Ureter (tissue), 1 donor: ENCODE results near the gene B4GALNT1. TPM values are rescaled to one million over a fixed set of nuclear protein-coding genes. Genes with fewer than 3 reads are reported as not detected.
A peak's percentile ranks its signal among the peaks of the same experiment; 100 is the strongest.
"Not testable (repeated sequence)": the region's sequence is repeated elsewhere in the genome, so short reads cannot be mapped to it uniquely, and the experiment has no call there.

Source experiments
- DNase-seq: peaks from one replicate; pipeline ENCODE4 v3.0.0-alpha.2; 2020; ENCODE audit warnings: low spot score
- total RNA-seq: library from RNA; stranded (reverse); gene quantifications from one replicate; pipeline ENCODE4 v1.2.4, GENCODE V29; 2023
- donor health status: DM: yes; HTN: yes; CAD: no.

The B4GALNT1 gene
- total RNA-seq, 1 donor from 2014 or later, result 3.3 TPM

DNA sequence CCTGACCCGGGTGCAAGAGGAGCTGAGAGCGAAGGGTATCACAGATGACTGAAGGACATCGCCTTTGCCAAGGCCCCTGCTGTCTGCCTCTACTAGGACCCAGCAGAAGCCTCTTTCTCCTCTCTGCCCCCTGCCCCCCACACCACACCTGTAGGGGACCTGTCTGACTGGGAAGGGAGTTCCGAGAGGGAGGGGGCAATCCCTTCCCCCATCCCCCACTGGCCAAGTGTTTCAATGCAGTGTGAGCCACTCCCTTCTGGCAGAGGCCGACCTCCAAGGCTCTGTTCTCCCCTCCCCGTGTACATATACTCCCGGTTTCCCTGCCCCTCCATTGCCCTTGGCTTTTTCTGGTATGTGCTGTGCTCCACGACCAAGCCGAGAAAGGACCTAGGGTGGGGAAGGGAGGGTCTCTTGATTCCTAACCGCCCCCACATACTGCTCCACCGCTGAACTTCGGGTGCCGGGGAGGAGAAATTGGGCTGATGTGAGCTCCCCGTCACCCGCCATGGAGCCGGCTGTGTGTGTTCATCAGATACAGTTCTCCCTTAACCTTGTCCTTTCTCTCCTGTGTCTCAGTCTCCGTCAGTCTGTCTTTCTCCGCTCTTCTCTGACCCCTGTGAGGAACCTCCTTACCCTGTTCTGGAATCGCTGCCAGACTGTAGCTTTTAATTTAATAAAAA is 23.8 kb downstream of the B4GALNT1 start:
- no peak for DNase-seq

DNA sequence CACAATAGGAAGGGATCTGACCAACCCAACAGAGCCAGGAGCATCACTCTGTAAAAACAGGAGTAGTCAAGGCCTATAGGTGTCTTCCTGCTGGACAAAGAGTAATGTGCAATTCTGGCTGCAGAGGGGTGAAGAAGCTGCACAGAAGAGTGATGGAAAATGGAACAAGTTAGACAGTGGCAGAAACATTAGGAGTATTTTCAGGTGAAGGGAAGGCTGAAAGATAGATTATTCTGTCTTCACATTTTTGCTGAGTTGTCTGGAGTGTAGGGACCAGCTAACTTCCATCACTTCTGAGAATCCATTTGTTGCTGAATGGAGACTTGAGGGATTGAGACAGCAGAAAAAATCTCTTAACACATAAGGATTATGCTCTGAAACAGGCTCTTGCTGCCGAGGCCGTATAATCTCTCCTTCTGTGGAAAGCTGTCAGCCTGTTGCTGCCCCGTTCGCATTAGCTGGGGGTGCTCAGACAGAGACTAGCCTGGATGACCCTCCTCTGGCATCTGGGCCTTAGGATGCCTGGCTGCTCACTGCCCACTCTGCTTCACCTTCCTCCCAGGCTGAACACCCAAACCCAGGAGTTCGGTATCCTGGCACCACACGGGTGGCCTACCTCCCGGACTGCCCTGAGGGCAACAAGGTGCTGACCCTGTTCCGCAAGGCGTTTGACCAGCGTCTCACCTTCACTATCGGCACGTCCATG is 24.9 kb downstream of the B4GALNT1 start:
- DNase-seq, result no peak

DNA sequence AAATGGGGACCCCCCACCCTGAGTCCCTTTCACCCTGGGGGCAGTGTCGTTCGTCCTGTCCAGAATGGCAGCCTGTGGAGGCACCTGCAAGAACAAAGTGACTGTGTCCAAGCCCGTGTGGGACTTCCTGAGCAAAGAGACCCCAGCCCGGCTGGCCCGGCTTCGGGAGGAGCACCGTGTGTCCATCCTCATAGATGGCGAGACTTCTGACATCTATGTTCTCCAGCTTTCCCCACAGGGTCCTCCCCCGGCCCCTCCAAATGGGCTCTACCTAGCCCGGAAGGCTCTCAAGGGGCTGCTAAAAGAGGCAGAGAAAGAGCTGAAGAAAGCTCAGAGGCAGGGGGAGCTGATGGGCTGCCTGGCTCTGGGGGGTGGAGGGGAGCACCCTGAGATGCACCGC is 26.2 kb downstream of the B4GALNT1 start:
- no peak for DNase-seq

DNA sequence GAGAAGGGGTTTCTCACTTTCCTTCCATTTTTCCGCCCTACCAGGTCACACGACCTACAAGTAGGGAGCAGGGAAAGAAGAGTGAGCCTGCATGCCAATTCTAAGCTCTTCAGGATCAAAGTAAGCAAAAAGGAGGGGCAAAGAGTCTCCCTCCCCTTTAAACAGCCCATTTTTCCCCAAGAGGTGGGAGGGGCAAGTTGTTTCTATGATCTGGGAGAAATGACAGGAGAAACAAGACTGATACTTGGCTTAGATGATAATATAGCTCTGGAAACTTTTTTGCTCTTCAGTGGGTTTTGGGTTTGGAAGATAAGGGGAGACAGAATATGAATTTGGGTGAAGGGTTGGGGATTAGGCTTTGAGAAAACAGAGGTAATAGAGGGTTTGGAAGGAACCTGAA is 26.6 kb downstream of the B4GALNT1 start:
- no peak for DNase-seq

DNA sequence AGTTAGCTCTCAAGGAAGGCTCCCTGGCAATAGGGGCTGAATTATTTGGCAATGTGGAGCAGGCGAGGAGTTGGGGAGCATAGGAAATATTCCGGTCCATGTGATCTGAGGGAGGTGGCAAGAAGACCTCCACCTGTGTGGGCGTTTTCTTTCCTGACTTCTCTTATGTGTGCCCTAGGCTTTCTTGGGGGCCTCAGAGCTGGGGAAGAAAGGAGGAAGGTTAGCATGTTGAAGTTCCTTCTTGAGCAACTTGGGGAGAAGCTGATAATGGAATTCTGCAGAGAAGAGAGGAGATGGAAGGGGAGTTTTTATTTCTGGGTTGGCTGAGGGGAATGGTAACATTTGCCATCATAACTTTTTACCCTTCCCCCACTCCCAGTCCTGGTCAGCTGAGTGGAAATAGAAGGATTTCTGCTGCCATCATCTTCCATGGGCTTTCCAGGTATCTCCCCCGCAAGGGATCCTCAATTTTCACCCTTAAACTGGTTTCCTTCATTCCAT is 27.1 kb downstream of the B4GALNT1 start:
- no peak for DNase-seq

DNA sequence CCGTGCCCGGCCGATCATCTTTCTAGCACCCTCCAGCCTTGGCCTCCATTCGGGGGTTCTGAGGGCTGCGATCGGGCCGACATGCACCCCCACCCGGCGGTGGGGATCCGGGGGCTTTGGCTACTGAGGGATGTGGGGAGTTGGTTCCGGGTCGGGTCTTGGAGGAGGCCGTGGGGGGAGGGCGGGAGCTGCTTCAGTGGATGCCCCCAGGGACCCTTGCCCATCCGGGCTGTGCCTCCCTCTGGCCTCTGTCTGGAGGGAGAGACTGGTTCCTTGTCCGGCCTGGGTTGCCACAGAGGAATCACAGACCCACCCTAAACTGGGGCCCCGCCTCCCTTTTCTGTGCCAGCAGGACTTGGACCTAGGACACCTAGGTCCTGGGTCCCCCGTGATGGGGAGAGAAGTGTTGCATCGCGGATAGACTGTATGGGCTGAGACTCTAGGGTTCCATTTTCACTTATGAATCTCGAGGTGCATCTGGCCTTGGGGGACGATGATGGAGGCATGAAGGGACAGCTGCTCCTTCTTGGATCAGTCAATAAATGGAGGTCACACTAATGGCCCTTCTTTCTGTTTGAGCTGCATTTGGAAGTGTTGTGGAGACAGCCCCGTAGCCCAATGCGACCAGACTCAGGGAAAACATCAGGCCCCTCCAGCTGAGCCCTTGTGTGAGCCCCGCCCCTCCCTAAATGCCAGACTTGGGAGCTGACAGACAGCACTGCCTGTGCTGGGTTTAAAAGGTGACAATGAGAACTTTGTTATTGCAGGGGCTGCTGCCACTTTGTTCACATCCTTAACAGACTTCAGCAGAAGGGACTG is 27.8 kb downstream of the B4GALNT1 start:
- DNase-seq, result no peak

DNA sequence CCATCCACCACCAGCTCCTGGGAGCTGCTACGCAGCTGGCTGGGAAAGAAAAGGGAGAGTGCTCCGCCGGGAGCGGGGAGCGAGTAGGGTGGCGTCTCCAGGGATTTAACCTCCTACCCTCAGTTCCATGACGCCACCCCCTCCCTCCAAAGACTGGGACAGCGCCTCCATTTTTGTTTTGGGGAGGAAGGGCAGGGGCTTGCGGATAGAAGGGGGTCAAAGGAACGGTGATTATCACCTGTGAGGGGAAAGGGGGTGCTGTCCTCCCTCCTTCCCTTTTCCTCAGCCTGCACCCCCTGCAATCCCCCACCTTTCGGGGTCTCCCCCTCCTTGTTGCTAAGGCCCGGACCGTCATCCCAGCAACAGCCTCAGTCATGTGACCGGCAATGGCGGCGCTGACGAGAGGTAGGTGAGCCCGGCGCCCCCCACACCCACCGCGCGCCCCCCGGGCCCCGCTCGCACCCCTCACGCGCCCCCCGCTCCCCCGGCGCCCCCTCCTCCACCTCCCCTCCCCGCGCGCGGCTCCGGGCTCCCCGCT is 28.5 kb downstream of the B4GALNT1 start, which contains the start of gene DTX3:
Gene DTX3 (plus strand): TSS at position 371 of the 538 bp plus-strand sequence. CDS start 1,694 bp downstream, outside the sequence.
- peak; percentile 56 for DNase-seq

DNA sequence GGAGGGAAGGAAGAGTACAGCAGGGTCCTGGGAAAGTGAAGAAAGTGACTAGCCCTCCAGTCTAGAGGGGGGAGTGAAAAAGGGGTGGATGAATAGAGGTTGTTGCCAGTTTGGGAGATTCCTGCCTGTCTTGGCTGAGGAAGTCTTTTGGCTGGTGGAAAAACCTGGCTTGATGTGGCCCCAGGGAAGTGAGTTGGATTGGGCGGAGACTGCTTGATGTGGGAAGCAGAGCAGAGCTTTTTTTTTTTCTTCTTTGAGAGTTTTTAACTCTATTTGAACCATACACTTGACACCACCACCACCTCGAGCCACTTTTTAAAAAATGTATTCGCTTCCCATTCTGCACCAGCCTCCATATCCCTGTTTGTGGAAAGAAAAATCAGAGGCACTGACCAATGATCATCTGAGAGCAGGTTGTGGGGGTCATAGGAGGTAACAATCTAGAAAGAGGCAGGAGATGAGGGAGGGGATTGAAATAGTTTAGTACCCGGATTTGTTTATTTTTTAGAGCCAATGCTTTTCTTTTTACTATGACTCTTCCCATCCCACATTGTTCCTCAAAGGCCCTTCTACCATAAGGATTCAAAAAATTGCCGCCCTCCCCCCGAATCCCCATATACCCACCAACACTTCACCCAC is 29.1 kb downstream of the B4GALNT1 start:
- peak; percentile 68 for DNase-seq

DNA sequence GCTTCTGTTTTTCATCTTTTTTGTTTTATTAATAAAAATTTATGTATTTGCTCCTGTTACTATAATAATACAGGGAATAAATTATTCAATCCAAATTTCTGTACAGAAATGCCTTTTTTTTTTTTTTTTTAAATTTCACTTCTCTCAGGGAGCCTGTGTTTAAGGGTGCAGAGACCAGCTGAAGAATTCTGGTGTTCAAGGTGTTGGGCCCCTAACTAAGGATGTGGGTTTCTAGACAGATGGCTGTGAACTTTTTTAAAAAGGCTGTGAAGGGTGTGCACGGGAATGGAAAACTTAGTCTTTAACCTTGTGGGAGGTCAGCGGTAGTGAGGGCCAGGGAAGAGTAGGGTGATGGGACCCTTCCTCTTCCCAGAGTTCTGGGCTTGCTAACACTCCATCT is 29.7 kb downstream of the B4GALNT1 start:
- no peak for DNase-seq

DNA sequence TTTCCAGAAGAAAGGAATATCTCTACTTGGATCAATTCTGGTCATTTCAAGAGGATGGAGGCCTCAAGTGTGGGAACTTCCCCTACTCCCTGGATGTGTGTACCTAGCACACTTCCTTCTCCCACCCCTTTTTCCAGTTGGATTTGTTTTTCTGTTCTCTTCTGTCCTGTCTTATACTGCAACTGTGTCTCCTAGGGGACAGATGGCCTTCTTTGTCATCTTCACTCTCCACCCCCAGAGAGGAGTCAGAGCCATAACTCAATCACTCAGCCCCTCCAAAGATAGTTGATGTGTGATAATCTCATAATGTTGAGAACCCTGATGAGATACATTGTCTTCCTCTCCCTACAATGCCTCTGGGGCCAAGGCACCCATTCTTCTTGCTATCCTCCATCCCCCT is 30.5 kb downstream of the B4GALNT1 start:
- no peak for DNase-seq

DNA sequence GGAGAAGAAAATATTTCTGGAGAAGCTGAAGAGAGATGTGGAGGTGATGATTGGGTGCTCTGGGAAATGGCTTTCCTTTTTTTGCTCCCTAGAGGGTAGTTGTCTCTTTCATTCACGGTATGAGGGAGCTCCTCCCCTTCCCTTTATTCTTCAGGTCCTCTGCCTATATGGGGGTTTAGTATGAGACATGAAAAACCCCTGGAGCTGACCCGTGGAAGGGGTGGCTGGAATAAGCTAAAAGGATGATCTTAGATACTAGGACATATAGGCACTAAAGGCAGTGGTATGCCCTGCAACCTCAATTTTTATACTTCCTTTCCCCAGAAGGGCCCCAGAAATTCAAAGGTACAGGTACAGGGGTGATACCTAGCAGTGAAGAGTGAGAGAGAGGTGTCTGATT is 32.6 kb downstream of the B4GALNT1 start:
- no peak for DNase-seq

DNA sequence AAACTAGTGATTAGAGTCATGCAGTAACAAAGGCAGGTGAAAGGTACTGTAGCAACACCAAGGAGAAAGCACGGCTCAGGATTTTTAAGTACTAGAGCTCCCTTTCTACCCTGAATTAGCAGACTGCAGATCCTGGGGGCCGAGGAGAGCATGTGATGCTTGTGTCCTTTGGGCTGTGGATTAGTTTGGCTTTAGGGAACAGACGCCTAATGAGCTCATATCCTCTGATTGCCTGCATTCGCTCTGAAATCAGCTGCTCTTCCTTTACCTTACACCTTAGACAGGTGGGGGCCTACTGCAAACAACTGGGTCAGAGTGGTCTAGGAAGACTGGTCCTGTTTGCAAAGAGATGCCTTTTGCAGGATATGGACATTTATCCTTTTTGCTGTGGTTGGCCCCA is 39.8 kb downstream of the B4GALNT1 start:
- DNase-seq, result no peak

DNA sequence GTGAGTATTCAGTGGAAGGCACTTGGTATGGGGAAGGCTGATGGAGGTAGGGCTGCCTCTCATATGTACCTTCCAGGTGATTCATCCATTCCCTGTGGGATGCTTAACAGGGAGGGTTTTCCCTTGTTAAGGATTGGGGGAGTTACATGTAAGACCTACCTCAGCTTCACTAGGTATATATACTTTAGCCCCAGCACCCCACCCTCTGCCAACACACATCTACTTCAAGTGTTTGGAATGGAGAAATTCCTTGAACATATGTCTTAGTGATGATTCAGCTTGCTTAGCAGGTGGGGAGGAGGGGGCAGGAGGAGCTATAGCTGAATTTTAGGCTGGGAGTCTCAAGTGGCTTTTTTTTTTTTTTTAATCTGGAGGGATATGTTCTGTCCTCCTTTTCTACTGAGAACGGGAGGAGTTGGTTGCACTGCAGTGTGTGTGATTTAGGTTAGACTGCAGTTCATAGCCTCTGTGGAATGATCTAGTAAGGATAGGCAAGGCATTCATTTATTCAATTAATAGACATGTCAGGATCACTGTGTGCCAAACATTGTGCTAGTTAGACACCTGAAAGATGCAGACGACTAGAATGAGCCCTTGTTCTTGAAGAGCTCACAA is 40.3 kb downstream of the B4GALNT1 start:
- DNase-seq, result no peak

DNA sequence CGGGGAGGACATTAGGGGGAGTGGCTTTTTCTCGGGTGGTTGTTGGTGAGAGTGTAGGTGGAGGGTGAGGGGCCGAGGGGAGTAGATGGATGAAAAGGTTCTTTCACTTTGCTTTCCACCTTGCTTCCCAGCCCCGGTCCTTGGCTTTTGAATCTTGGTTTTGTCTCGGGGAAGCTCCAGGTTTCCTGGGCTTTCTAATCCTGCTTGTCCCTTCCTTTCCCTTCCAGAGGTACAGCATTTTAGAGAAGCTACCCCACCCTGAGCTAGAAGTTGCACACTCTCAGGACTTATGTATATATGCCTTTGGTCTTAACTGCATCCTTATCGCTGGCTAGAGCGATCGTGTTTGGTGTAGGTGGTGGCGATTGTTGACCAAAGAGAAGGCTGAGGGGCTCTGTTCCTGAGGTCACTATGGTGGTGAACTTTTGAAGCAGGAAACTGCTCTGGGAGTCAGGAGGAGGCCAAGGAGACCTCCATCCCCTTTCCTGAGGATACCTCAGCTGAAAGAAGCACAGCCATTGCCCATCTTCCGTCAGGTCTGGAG is 41.1 kb downstream of the B4GALNT1 start:
- DNase-seq, result no peak

DNA sequence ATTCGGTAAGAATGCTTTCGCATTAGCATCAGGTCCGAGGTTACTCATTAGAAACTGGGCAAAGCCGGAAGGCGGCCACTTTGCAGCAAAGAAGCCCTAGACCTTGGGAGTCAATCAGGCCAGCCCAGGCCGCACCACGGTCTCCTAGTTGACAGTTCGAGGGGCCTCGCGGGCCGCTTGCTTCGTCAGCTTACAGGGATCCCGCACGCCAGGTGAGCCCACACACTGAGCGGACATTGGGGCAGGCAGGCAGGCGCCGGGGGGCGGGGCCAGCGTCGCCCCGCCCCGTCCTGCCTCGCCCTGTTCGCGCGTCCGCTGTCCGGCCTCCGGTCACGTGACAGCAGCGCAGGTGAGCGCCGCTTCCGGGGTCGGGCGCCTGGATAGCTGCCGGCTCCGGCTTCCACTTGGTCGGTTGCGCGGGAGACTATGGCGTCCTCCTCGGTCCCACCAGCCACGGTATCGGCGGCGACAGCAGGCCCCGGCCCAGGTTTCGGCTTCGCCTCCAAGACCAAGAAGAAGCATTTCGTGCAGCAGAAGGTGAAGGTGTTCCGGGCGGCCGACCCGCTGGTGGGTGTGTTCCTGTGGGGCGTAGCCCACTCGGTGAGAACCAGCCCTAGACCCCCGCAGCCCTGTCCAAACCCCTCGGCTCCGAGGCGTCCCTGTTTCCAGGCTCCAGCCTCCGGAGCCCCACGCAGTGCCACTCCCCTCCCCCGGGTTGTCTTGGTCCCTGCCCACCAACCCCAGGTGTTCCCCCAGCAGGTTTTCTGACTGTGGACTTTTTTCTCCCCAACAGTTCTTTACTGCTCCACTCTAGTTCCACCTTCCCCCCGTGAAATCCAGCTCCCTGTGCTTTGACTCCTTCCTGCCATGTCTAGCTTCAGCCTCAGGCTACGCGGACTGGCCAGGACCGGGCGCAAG is 41.9 kb downstream of the B4GALNT1 start, which contains the start of gene PIP4K2C:
Gene PIP4K2C (plus strand): TSS at position 329 of the 918 bp plus-strand sequence. CDS start 98 bp downstream, at position 427.
- DNase-seq, result peak; percentile 85

DNA sequence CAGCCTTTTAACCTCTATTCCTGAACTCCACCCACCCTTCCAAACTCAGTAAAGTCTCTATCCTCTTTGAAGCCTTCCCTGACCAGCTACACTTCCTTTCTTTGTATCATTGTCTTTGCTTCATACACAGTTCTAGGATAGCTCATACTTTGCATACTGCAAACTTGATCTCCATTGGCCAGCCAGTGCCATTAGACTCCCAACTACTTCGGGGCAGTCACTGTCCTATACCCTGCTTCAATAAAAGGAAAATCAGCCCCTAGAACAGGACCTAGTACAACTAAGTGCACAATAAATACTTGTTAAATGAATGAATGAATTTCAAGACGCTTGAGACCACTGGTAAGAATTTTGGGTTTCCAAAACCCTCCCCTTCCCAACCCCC is 42.5 kb downstream of the B4GALNT1 start:
- DNase-seq, result no peak

DNA sequence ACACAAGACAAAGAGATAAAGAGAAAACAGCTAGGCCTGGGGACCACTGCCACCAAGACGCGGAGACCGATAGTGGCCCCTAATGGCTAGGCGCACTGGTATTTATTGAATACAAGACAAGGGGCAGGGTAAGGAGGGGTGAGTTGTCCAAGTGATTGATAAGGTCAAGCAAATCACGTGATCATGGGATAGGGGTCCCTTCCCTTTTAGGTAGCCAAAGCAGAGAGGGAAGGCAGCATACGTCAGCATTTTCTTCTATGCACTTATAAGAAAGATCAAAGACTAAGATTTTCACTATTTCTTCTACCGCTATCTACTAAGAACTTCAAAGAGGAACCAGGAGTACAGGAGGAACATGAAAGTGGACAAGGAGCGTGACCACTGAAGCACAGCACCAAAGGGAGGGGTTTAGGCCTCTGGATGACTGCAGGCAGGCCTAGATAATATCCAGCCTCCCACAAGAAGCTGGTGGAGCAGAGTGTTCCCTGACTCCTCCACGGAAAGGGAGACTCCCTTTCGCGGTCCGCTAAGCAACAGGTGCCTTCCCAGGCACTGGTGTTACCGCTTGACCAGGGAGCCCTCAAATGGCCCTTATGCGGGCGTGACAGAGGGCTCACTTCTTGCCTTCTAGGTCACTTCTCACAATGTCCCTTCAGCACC is 43.9 kb downstream of the B4GALNT1 start:
- not testable (repeated sequence) for DNase-seq

DNA sequence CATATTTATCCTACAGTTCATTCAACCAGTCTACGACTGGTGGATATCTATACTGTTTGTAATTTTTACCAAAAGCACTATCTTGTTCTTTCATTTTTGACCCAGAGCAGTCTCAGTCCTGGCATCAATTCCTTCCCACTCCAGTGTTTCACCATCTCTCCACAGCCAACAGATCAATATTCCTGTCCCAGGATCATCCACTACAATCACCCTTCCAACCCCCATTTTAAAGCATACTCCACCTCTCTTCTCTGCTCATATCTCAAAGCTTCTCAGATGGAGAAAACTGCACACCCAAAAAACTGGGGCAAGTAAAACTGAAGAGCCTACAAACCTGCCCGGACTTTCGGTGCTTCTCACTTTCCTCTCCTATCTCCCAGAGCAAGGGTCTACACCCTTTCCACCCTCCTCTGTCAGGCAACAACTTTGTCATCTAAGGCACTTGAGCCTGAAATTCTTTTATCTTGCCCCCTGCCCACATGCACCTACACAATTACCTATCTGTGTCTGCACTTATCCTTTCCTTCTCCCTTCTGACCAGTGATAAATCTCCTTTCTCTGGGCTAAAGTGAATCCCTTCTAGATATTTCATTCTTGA is 46.1 kb downstream of the B4GALNT1 start:
- DNase-seq, result no peak

DNA sequence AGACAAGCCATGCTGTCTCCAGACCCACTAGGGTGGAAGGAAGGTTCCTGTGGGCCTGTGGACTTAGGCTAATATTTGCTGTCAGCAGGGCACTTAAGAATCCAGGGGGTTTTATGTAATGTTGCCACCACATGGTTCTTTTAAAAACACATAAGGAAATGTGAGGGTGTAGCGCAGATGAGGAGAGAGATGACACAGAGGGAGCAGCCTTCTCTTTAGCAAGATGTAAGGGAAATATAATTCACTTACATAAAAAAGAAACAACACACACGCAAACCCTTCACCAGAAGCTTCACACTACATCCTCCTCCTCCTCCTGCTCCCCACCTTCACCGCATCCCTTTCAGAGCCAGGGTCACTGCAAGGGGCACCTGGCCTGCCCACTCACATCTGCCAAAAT is 46.9 kb downstream of the B4GALNT1 start:
- no peak for DNase-seq
